HTR-8/SVneo (cell line): ENCODE results near the gene MRNIP.
"Not testable (repeated sequence)": the region's sequence is repeated elsewhere in the genome, so short reads cannot be mapped to it uniquely, and the experiment has no call there.

ENCODE experiments used
- DNase-seq: peaks from one replicate; pipeline ENCODE4 v3.0.0; 2011; ENCODE audit warnings: low spot score, mixed read lengths; ENCODE audit not compliant: insufficient read length
- FAIRE-seq: peaks from 2 replicates; lab custom pipeline; 2011; peaks lifted over from hg19 to GRCh38; lab: Jason Lieb, UNC

MRNIP gene

DNA sequence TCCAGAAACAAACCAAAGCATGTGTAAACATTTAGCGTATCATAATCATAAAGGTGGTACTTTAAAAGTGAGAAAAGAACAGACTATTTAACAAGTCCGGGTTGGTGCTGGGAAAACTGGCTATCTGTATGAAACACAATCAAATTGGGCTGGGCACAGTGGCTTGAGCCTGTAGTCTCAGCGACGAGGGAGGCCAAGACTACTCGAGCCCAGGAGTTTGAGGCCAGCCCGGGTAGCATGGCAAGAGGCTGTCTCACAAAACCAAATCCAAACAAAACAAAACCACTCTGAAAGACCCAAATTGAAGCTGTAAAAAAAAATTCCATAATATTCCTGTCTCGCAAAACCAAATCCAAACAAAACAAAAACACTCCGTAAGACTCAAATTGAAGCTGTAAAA, 4.3 kb downstream of the MRNIP start:
- DNase-seq (no peak), FAIRE-seq (no peak)

DNA sequence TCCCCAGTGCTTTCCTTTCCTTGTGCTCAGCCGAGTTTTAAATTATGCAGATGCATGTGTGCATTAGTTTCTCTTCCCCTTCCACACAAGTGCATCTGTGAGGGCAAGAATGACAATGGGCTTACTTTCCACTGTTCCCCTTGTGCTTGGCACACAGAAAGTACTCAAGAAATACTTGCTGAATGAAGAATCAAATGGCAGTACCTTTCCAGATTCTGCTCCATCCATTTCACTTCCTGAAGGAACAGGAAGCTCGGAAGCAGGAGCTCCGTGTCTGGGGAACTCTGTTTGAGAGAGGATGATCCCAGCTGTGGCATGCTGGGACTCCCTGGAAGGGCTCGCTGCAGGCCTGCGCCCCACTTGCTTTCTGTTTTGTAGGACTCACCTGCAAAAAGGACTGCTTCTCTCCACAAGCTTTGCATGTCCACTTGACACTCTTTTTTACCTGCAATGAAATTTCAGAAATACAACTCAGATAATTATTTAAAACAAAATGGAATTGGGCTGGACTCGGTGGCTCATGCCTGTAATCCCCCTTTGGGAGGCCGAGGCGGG, 5.5 kb downstream of the MRNIP start:
- FAIRE-seq (no peak), DNase-seq (no peak)

- FAIRE-seq: no peak
- DNase-seq: no peak
These were observed 17.0 kb downstream of the MRNIP start for GRCh38 chr5:179841621-179842020.

- DNase-seq (no peak), FAIRE-seq (no peak)
These were observed 17.9 kb downstream of the MRNIP start for GRCh38 chr5:179840766-179841165.

- FAIRE-seq (no peak), DNase-seq (no peak)
These were observed 18.3 kb downstream of the MRNIP start for GRCh38 chr5:179840321-179840720.

DNA sequence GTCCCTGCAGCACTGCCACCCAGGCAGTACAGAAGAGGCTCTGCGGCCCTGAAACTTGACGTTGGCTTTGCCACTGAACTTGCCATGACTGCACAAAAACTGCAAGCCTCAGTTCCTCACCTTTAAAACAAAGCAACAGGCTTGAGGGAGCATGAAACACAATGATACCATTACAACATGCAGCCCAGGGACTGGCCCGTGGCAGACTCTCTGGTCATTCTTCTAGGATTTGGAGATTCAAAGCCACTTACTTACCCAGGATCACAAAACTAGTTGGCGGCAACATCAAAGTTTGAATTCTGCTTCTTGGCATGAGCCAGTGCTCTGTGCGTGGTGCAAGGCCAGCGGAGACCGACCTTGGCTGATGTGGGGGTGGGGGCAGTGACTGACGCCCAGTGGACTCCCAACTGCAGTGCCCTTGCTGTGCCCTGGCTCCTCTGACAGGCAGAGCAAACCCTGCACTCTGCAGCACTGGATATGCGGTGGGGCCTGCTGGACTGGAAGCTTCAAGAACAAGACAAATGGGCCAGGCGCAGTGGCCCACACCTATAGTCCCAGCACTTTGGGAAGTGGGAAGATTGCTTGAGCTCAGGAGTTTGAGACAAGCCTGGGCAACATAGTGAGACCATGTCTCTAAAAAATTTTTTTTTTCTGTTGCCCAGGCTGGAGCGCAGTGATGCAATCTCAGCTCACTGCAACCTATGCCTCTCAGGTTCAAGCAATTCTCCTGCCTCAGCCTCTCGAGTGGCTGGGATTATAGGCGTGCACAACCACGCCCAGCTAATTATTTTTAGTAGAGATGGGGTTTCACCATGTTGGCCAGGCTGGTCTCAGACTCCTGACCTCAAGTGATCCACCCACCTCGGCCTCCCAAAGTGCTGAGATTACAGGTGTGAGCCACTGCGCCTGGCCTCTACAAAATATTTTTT, 19.0 kb downstream of the MRNIP start:
- DNase-seq (no peak), FAIRE-seq (no peak)

GRCh38 chr5:179837076-179838011, 21.3 kb downstream of the MRNIP start:
- DNase-seq: no peak
- FAIRE-seq: no peak

DNA sequence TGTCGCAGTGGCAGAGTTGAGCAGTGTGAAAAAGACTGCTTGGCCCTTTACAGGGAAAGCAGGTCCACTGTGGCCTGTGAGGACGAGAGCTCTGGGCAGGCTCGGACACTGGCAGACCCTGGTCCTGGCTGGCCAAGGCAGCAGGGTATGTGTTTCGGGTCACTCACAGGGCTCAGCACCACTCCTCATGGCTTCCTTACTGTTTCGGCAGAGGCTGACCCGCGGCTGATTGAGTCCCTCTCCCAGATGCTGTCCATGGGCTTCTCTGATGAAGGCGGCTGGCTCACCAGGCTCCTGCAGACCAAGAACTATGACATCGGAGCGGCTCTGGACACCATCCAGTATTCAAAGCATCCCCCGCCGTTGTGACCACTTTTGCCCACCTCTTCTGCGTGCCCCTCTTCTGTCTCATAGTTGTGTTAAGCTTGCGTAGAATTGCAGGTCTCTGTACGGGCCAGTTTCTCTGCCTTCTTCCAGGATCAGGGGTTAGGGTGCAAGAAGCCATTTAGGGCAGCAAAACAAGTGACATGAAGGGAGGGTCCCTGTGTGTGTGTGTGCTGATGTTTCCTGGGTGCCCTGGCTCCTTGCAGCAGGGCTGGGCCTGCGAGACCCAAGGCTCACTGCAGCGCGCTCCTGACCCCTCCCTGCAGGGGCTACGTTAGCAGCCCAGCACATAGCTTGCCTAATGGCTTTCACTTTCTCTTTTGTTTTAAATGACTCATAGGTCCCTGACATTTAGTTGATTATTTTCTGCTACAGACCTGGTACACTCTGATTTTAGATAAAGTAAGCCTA, 22.2 kb downstream of the MRNIP start:
- FAIRE-seq (no peak), DNase-seq (no peak)

GRCh38 chr5:179834871-179835270, 23.7 kb downstream of the MRNIP start:
- DNase-seq, FAIRE-seq: not testable (repeated sequence)

- no peak for DNase-seq
- no peak for FAIRE-seq
These were observed 24.5 kb downstream of the MRNIP start for GRCh38 chr5:179834120-179834519.

- DNase-seq (no peak), FAIRE-seq (no peak)
These were observed 24.9 kb downstream of the MRNIP start for GRCh38 chr5:179833709-179834070.

GRCh38 chr5:179833056-179833708, 25.4 kb downstream of the MRNIP start:
- no peak for FAIRE-seq
- no peak for DNase-seq

DNA sequence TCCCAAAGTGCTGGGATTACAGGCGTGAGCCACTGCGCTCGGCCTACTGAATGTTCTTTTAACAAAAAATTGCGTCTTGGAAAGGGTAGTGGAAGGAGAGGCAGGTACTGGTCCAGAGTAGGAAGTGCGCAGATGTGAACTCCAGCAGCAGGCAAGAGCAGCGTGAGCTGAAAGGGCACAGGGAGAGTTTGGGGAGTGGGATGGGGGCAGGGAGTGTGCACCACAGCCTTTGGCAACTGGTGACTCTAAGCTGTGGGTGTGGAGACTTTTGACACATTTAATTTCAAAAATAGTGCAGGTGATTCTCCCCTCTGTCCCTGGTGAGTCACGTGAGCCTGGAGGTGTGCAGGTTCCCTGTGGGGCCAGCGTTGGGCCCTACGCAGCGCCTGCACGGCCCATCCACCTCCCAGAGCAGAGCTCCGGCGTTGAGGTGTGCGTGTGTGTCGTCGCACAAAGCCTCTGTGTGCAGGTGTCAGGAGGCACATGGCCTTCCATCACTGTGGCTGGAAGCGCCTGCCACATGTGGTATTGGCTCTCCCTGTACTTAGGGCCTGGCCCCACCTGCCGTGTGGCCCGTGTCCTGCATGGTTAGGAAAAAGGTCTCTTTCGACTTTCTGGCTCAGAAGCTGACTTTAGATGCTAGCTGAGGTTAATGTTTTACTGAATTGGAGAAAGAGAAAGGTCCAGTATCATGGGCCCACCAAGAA, 26.4 kb downstream of the MRNIP start:
- FAIRE-seq: no peak
- no peak for DNase-seq

GRCh38 chr5:179830818-179831468, 27.7 kb downstream of the MRNIP start:
- FAIRE-seq (no peak), DNase-seq (no peak)

DNA sequence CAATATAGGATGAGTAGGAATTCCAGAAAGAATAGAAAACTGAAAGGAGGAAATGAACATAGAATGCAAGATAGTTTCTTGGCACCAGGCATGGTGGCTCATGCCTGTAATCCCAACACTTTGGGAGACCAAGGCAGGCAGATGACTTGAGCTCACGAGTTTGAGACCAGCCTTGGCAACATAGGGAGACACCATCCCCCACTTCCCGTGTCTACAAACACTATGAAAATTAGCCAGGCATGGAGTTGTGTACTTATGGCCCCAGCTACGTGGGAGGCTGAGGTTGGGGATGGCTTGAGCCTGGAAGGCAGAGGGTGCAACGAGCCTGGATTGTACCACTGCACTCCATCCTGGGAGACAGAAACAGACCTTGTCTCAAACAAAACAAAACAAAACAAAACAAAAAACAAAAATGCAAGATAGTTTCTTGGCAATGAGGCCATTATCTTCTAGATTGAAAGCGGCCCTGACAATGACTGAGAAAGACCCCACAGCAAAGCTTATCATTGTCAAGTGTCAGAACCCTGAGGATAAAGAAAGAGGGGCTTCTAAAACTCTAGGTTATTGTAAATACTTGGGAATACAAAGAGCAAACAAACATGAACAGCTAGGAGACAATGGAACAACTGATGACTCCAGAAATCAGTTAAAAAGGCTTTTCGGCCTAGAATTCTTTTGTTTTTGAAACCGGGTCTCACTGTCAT, 28.7 kb downstream of the MRNIP start:
- DNase-seq (no peak), FAIRE-seq (no peak)

GRCh38 chr5:179828756-179829421, 29.7 kb downstream of the MRNIP start:
- FAIRE-seq: no peak
- DNase-seq: no peak

GRCh38 chr5:179827680-179828079, 30.9 kb downstream of the MRNIP start:
- DNase-seq (no peak), FAIRE-seq (no peak)
